Measurements from ENCODE around the gene EEIG1. TPM values are rescaled to one million over a fixed set of nuclear protein-coding genes. Genes with fewer than 3 reads are reported as not detected.

The EEIG1 gene
- total and polyA plus RNA-seq, 10 of the 15 experiments (the other 5 are each of a cell fraction or from before 2014, with no cell fraction given), result 1.2 to 75.9 (median 9.0) TPM

- ChIA-PET POLR2A (interaction anchor here (0.8 to 2.7 kb wide), 2 partner anchors 43 to 46 kb away, joined by 3 to 9 read pairs; partner anchors contain the start of gene EEIG1), SMC1A (ENCODE audit: uncharacterized antibody, unreplicated experiment) (interaction anchor here (0.7 to 3.0 kb wide), 8 partner anchors 10 to 84 kb away, joined by 3 to 14 read pairs (median 4); no protein-coding TSS in a partner anchor), RAD21 (ENCODE audit: unreplicated experiment) (interaction anchor here (1.0 to 4.0 kb wide), 5 partner anchors 8 to 73 kb away, joined by 3 to 28 read pairs (median 3); no protein-coding TSS in a partner anchor), CTCF (interaction anchor here (0.7 to 16.0 kb wide), 11 partner anchors 8 to 98 kb away, joined by 3 to 332 read pairs (median 6); no protein-coding TSS in a partner anchor)
- H3K27me3 ChIP-seq (replicated peaks in 1 of 2; ENCODE audit: control insufficient read depth in 2 of 2, insufficient read depth in 2 of 2, low read length in 1 of 2), result no peaks in the 10 kb centered on the region
- H3K4me3 ChIP-seq, result no peak overlapping the region
- TF ChIP-seq CBFB (IDR thresholded peaks at IDR 0.05; ENCODE audit: low read depth) (0 out of 2 replicates have a peak, but pooled peaks have one; percentile 19), ATF7 (IDR thresholded peaks at IDR 0.05; ENCODE audit: low read depth) (no peak), MAX (IDR thresholded peaks at IDR 0.05; ENCODE audit: low read depth, low read length) (no peak), NKRF (conservative IDR thresholded peaks at IDR 0.05) (no peak), ZZZ3 (IDR thresholded peaks at IDR 0.05; ENCODE audit: control insufficient read depth, insufficient read length, low read depth) (no peak), CHD4 (IDR thresholded peaks at IDR 0.05) (peak; percentile 88; the same call in 1 of the 2 replicates), SREBF2 (IDR thresholded peaks at IDR 0.05; ENCODE audit: low read length) (no peak), IKZF1 (conservative IDR thresholded peaks at IDR 0.05) (0 out of 2 replicates have a peak, but pooled peaks have one; percentile 30), CBX3 (IDR thresholded peaks at IDR 0.05; ENCODE audit: borderline replicate concordance, low read depth) (no peak), TCF12 (IDR thresholded peaks at IDR 0.05; ENCODE audit: low read depth, low read length) (0 out of 2 replicates have a peak, but pooled peaks have one; percentile 50), ZBED1 (IDR thresholded peaks at IDR 0.05; ENCODE audit: borderline replicate concordance) (no peak), EED (IDR thresholded peaks at IDR 0.05; ENCODE audit: low read depth) (peak; percentile 69), SPI1 (IDR thresholded peaks at IDR 0.05; ENCODE audit: borderline replicate concordance, insufficient read depth, low read depth, low read length) (no peak), TCF3 (IDR thresholded peaks at IDR 0.05; ENCODE audit: borderline replicate concordance, insufficient read depth, low read depth, low read length) (peak; percentile 10; the same call in 1 of the 2 replicates), YBX1 (IDR thresholded peaks at IDR 0.05) (no peak), BCL3 (IDR thresholded peaks at IDR 0.05; ENCODE audit: borderline replicate concordance, insufficient read depth, low read depth, low read length, poor library complexity, severe bottlenecking) (no peak)
- FAIRE-seq (no peak), DNase-seq (ENCODE audit: low read depth, low spot score) (no peak), ATAC-seq (peak; percentile 38)
- in situ Hi-C loops (cut with MboI), result no loop called here
- H2AFZ ChIP-seq (ENCODE audit: control insufficient read depth, low read depth, low read length), result peak overlapping the region; percentile 3
- intact Hi-C loops (cut with micrococcal nuclease; ENCODE audit: unreplicated experiment), result no loop called here
- WGBS (ENCODE audit: insufficient coverage, insufficient replicate concordance, low lambda C conversion rate, missing lambda C conversion rate), result 25% methylated on average over 11 of the region's 11 CpGs
- BruUV-seq (replicated peaks), result no TSS peak
- H3K9ac ChIP-seq (ENCODE audit: control insufficient read depth, insufficient read depth, low read length), result peak overlapping the region; percentile 40
- no peaks in the 10 kb centered on the region; the same call in 2 of the 3 replicates for H3K9me3 ChIP-seq (replicated peaks; ENCODE audit: control insufficient read depth, insufficient read depth, low read length)
- no peaks in the 10 kb centered on the region for H3K36me3 ChIP-seq (ENCODE audit: control insufficient read depth in 2 of 2, insufficient read depth in 2 of 2, low read length in 1 of 2)
- no peaks in the 10 kb centered on the region for H4K20me1 ChIP-seq (ENCODE audit: control insufficient read depth, insufficient read depth)
- H3K4me2 ChIP-seq (ENCODE audit: control insufficient read depth, insufficient read depth), result peak overlapping the region; percentile 88
- peak overlapping the region; percentile 55 for H3K27ac ChIP-seq (ENCODE audit: control insufficient read depth, insufficient read depth)
- H3K79me2 ChIP-seq (ENCODE audit: control insufficient read depth, insufficient read depth, low read length), result no peaks in the 10 kb centered on the region
- H3K4me1 ChIP-seq (ENCODE audit: control insufficient read depth, insufficient read depth, low read length), result peaks cover 59% of the 10 kb centered on the region
Observed at GRCh38 chr9:128026773-128027541, 46.2 kb upstream of the EEIG1 start.
